ENCODE measurements around the gene SLC22A7. TPM values are rescaled to one million over a fixed set of nuclear protein-coding genes. Genes with fewer than 3 reads are reported as not detected.
A peak's percentile ranks its signal among the peaks of the same experiment; 100 is the strongest.

The SLC22A7 gene
- total and polyA plus RNA-seq, 4 donors: not detected

DNA sequence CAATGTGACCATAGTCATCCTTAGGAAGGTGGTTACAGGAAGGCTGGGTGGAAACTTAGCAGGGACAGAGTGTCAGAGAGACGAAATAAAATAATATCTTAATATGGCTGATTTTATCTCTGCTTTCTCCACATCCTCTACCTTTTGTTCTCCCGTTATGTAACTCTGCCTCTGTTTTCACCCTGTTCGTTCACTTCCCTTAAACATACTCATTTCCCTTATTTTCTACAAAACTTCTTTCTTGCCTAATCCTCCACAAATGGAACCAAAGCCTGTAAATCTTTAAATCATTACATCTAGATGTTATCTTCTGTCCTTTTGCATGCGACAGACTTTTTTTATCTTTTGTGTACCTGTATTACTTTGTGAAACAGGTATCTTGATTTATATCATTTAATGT, 33.8 kb downstream of the SLC22A7 start:
- WGBS, 2 donors: 26 to 58% methylated on average over 4 of the region's 4 CpGs
- Histone ChIP-seq H3K27ac (ENCODE audit: low read depth in 1 of 2, low read length in 1 of 2) (no peak overlapping the region), H3K9ac (ENCODE audit: insufficient read depth in 1 of 2, low read length in 2 of 2) (no peak overlapping the region), H3K27me3 (ENCODE audit: control insufficient read depth in 3 of 3, insufficient read depth in 3 of 3, low read length in 2 of 3) (no peaks in the 10 kb centered on the region), H3K4me1 (ENCODE audit: control insufficient read depth in 5 of 5, insufficient read depth in 5 of 5, low read length in 5 of 5) (peaks cover 0 to 7% (median 0%) of the 10 kb centered on the region in 5 donors), H3K36me3 (ENCODE audit: control insufficient read depth in 4 of 4, insufficient read depth in 4 of 4, low read length in 4 of 4) (peaks cover 0 to 6% (median 5%) of the 10 kb centered on the region in 4 donors), H3K4me3 (no peak overlapping the region), H3K9me3 (ENCODE audit: control insufficient read depth in 4 of 4, insufficient read depth in 3 of 4, low read length in 3 of 4) (no peaks in the 10 kb centered on the region)
- TF ChIP-seq, protein P1, sequence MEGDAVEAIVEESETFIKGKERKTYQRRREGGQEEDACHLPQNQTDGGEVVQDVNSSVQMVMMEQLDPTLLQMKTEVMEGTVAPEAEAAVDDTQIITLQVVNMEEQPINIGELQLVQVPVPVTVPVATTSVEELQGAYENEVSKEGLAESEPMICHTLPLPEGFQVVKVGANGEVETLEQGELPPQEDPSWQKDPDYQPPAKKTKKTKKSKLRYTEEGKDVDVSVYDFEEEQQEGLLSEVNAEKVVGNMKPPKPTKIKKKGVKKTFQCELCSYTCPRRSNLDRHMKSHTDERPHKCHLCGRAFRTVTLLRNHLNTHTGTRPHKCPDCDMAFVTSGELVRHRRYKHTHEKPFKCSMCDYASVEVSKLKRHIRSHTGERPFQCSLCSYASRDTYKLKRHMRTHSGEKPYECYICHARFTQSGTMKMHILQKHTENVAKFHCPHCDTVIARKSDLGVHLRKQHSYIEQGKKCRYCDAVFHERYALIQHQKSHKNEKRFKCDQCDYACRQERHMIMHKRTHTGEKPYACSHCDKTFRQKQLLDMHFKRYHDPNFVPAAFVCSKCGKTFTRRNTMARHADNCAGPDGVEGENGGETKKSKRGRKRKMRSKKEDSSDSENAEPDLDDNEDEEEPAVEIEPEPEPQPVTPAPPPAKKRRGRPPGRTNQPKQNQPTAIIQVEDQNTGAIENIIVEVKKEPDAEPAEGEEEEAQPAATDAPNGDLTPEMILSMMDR (IDR thresholded peaks at IDR 0.05; ENCODE audit: control extremely low read depth, extremely low read depth): no peak
- DNase-seq (no peak), ATAC-seq (ENCODE audit: insufficient read depth, low FRiP score) (no peak)

DNA sequence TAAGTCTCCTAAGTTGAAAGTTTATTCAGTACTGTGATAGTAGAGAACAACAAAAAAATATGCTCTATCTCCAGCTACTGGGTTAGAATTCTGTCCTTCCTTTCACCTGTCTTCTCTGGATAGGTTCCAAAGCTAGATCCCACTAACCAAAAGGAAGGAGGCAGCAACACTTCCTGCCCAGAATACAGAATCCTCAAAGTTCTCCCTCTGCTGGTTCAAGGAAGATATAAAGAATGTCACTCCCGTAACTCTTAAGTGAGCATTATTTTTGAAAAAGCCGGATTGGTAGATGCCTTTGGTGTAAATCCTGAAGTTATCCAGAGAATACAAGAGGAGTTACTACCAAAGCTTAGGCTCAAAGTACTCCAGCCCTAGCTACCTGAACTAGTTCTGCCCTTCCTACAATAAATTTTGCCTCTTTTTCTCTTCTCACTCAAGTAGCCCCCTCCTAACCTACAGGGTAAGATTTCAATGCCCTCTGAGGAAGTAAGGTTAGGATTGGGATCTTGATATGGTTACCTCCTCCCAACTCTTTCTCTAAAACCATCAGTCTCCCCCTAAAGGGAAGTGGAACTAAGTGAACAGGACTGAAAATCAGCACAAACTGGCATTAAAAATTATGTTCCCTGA, 36.5 kb downstream of the SLC22A7 start:
- TF ChIP-seq, protein P1 (IDR thresholded peaks at IDR 0.05; ENCODE audit: control extremely low read depth, extremely low read depth): peak; percentile 22
- Histone ChIP-seq H3K9me3 (ENCODE audit: control insufficient read depth in 4 of 4, insufficient read depth in 3 of 4, low read length in 3 of 4) (no peaks in the 10 kb centered on the region), H3K27ac (ENCODE audit: low read depth in 1 of 2, low read length in 1 of 2) (no peak overlapping the region), H3K4me1 (ENCODE audit: control insufficient read depth in 5 of 5, insufficient read depth in 5 of 5, low read length in 5 of 5) (peaks cover 0 to 4% (median 0%) of the 10 kb centered on the region in 5 donors), H3K27me3 (ENCODE audit: control insufficient read depth in 3 of 3, insufficient read depth in 3 of 3, low read length in 2 of 3) (no peaks in the 10 kb centered on the region), H3K36me3 (ENCODE audit: control insufficient read depth in 4 of 4, insufficient read depth in 4 of 4, low read length in 4 of 4) (peaks cover 5 to 25% (median 10%) of the 10 kb centered on the region in 4 donors), H3K9ac (ENCODE audit: insufficient read depth in 1 of 2, low read length in 2 of 2) (no peak overlapping the region), H3K4me3 (no peak overlapping the region)
- ATAC-seq (ENCODE audit: insufficient read depth, low FRiP score): no peak
- peak in 2 of 3 donors; percentile 76 to 77 for DNase-seq
- 28 to 29% methylated on average over 2 of the region's 2 CpGs for WGBS, 2 donors

DNA sequence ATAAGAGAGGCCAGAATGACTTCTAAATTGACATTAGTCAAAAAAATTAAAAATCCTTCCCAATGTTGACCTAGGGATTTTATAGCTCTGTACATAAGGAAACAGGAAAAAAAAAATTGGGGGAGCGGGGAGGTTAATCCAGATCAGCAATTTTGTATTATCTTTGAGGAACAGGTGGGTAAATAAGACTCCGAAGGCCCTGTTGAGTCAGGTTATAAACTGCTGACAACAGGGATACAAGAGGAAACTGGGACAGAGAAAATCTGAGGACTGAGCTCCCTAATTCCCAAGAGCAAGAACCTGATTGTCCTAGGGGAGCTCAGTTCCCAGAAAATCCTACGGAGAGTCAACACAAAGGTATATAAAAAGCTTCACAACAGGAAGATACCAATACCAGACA, 37.4 kb downstream of the SLC22A7 start:
- H3K27ac ChIP-seq (ENCODE audit: low read depth in 1 of 2, low read length in 1 of 2): no peak overlapping the region
- WGBS, 2 donors: 92 to 93% methylated on average over 3 of the region's 3 CpGs
- TF ChIP-seq, protein P1 (IDR thresholded peaks at IDR 0.05; ENCODE audit: control extremely low read depth, extremely low read depth): no peak

More for the DNA sequence above, 37.4 kb downstream of the SLC22A7 start:
- H3K4me3 ChIP-seq: no peak overlapping the region
- DNase-seq: no peak
- no peak for ATAC-seq (ENCODE audit: insufficient read depth, low FRiP score)
- no peaks in the 10 kb centered on the region for H3K9me3 ChIP-seq (ENCODE audit: control insufficient read depth in 4 of 4, insufficient read depth in 3 of 4, low read length in 3 of 4)
- H3K36me3 ChIP-seq (ENCODE audit: control insufficient read depth in 4 of 4, insufficient read depth in 4 of 4, low read length in 4 of 4): peaks cover 11 to 33% (median 17%) of the 10 kb centered on the region in 4 donors
- H3K27me3 ChIP-seq (ENCODE audit: control insufficient read depth in 3 of 3, insufficient read depth in 3 of 3, low read length in 2 of 3): no peaks in the 10 kb centered on the region
- H3K4me1 ChIP-seq (ENCODE audit: control insufficient read depth in 5 of 5, insufficient read depth in 5 of 5, low read length in 5 of 5): peaks cover 0 to 4% (median 0%) of the 10 kb centered on the region in 5 donors
- H3K9ac ChIP-seq (ENCODE audit: insufficient read depth in 1 of 2, low read length in 2 of 2): no peak overlapping the region

Measured in lung (tissue), 12 donors.